Embryonic facial prominence (tissue), 1 donor: ENCODE measurements around the gene SLAMF1.
"Not testable (repeated sequence)": the region's sequence is repeated elsewhere in the genome, so short reads cannot be mapped to it uniquely, and the experiment has no call there.

ENCODE experiments used
- DNase-seq: peaks from one replicate; pipeline ENCODE4 v3.0.0-alpha.2; 2016; ENCODE audit errors: extremely low spot score

The SLAMF1 gene

GRCh38 chr1:160665330-160666078, 18.7 kb upstream of the SLAMF1 start:
- DNase-seq: no peak

GRCh38 chr1:160664573-160665051, 17.8 kb upstream of the SLAMF1 start:
- no peak for DNase-seq

- no peak for DNase-seq
Measured at GRCh38 chr1:160662910-160663309, 16.1 kb upstream of the SLAMF1 start.

- DNase-seq: no peak
Measured at GRCh38 chr1:160659566-160659965, 12.7 kb upstream of the SLAMF1 start.

GRCh38 chr1:160658814-160659193, 12.0 kb upstream of the SLAMF1 start:
- no peak for DNase-seq

- no peak for DNase-seq
Measured at GRCh38 chr1:160658162-160658813, 11.4 kb upstream of the SLAMF1 start.

- no peak for DNase-seq
Measured at GRCh38 chr1:160657250-160657781, 10.5 kb upstream of the SLAMF1 start.

GRCh38 chr1:160656737-160657136, 9.9 kb upstream of the SLAMF1 start:
- no peak for DNase-seq

- no peak for DNase-seq
Measured at GRCh38 chr1:160653620-160654016, 6.8 kb upstream of the SLAMF1 start.

GRCh38 chr1:160652924-160653619, 6.2 kb upstream of the SLAMF1 start:
- no peak for DNase-seq

- not testable (repeated sequence) for DNase-seq
Measured at GRCh38 chr1:160652065-160652641, 5.3 kb upstream of the SLAMF1 start.

GRCh38 chr1:160651433-160652064, 4.7 kb upstream of the SLAMF1 start:
- no peak for DNase-seq

GRCh38 chr1:160647329-160647720, 481 bp upstream of the SLAMF1 start:
- DNase-seq: no peak

- DNase-seq: no peak
Measured at GRCh38 chr1:160646180-160646579, 664 bp downstream of the SLAMF1 start.

- DNase-seq: no peak
Measured at GRCh38 chr1:160645386-160646130, 1.3 kb downstream of the SLAMF1 start.

- DNase-seq: no peak
Measured at GRCh38 chr1:160644399-160644798, 2.4 kb downstream of the SLAMF1 start.

GRCh38 chr1:160643138-160643537, 3.7 kb downstream of the SLAMF1 start:
- no peak for DNase-seq

- no peak for DNase-seq
Measured at GRCh38 chr1:160642281-160642644, 4.6 kb downstream of the SLAMF1 start.

GRCh38 chr1:160641323-160642280, 5.2 kb downstream of the SLAMF1 start:
- DNase-seq: no peak
